NCI-H2171 (cell line): ENCODE measurements around the gene KRTAP2-1.
"Not testable (repeated sequence)": the region's sequence is repeated elsewhere in the genome, so short reads cannot be mapped to it uniquely, and the experiment has no call there.

ENCODE experiments used
- DNase-seq: peaks from one replicate; lab custom pipeline; 2025; lab: John Stamatoyannopoulos, UW

Gene KRTAP2-1

GRCh38 chr17:41046735-41047465 lies at the start of gene KRTAP2-1:
Gene KRTAP2-1, minus strand, starts transcription at chr17:41047316. Its CDS starts 49 bp downstream, at chr17:41047267.
- DNase-seq: not testable (repeated sequence)

- no peak for DNase-seq
Measured at GRCh38 chr17:41096055-41096454, 48.9 kb upstream of the KRTAP2-1 start.

- DNase-seq: not testable (repeated sequence)
Measured at GRCh38 chr17:41088760-41089352, 41.7 kb upstream of the KRTAP2-1 start.

GRCh38 chr17:41084100-41084856 lies 37.2 kb upstream of the KRTAP2-1 start, which contains the start of gene KRTAP4-7:
Gene KRTAP4-7, plus strand, starts transcription at chr17:41084150. Its CDS starts 57 bp downstream, at chr17:41084207.
- not testable (repeated sequence) for DNase-seq

- DNase-seq: not testable (repeated sequence)
Measured at GRCh38 chr17:41083427-41083826, 36.3 kb upstream of the KRTAP2-1 start.

- DNase-seq: no peak
Measured at GRCh38 chr17:41082626-41083025, 35.5 kb upstream of the KRTAP2-1 start.

- no peak for DNase-seq
Measured at GRCh38 chr17:41076788-41077187, 29.7 kb upstream of the KRTAP2-1 start.

GRCh38 chr17:41073676-41074075 lies 26.6 kb upstream of the KRTAP2-1 start:
- no peak for DNase-seq

GRCh38 chr17:41071606-41072360 lies 24.7 kb upstream of the KRTAP2-1 start:
- DNase-seq: no peak

- no peak for DNase-seq
Measured at GRCh38 chr17:41069031-41069430, 21.9 kb upstream of the KRTAP2-1 start.

- DNase-seq: no peak
Measured at GRCh38 chr17:41067281-41067680, 20.2 kb upstream of the KRTAP2-1 start.

- DNase-seq: no peak
Measured at GRCh38 chr17:41065829-41066624, 18.9 kb upstream of the KRTAP2-1 start, which contains the start of gene KRTAP2-4. Gene KRTAP2-4, minus strand, starts transcription at chr17:41065879. Its CDS starts 34 bp downstream, at chr17:41065845.

- DNase-seq: not testable (repeated sequence)
Measured at GRCh38 chr17:41065016-41065689, 18.0 kb upstream of the KRTAP2-1 start.

GRCh38 chr17:41064301-41064700 lies 17.2 kb upstream of the KRTAP2-1 start:
- DNase-seq: no peak

- DNase-seq: no peak
Measured at GRCh38 chr17:41063449-41063848, 16.3 kb upstream of the KRTAP2-1 start.

GRCh38 chr17:41061964-41062363 lies 14.8 kb upstream of the KRTAP2-1 start:
- DNase-seq: no peak

- no peak for DNase-seq
Measured at GRCh38 chr17:41060052-41060604, 13.0 kb upstream of the KRTAP2-1 start, which contains the start of gene KRTAP2-3. Gene KRTAP2-3, minus strand, starts transcription at chr17:41060114. Its CDS starts 64 bp downstream, at chr17:41060050.

- not testable (repeated sequence) for DNase-seq
Measured at GRCh38 chr17:41059276-41060051, 12.3 kb upstream of the KRTAP2-1 start.

- DNase-seq: no peak
Measured at GRCh38 chr17:41058741-41059140, 11.6 kb upstream of the KRTAP2-1 start.
